Measurements from ENCODE around the gene JAM2. TPM values are rescaled to one million over a fixed set of nuclear protein-coding genes. Genes with fewer than 3 reads are reported as not detected.
"Not testable (repeated sequence)": the region's sequence is repeated elsewhere in the genome, so short reads cannot be mapped to it uniquely, and the experiment has no call there.

JAM2 gene
- total and polyA plus RNA-seq, 2 of the 4 experiments (the other 2 are of a cell fraction), result 0.72 to 2.1 TPM

- H3K36me3 ChIP-seq (ENCODE audit: control insufficient read depth, insufficient read depth, low read length); H3K9ac ChIP-seq (ENCODE audit: low read depth, low read length); H3K4me2 ChIP-seq (ENCODE audit: low read depth, low read length); H3K23ac ChIP-seq (ENCODE audit: low read depth, low read length); dilution Hi-C loops (cut with HindIII; ENCODE audit: low sequenced_read_pairs, unreplicated experiment); DNase-seq; H2BK5ac ChIP-seq (ENCODE audit: low read depth, low read length, poor library complexity, severe bottlenecking); H3K79me1 ChIP-seq (ENCODE audit: low read depth in 1 of 2, low read length in 2 of 2); intact Hi-C loops (cut with micrococcal nuclease); H2AK5ac ChIP-seq (ENCODE audit: low read depth, low read length); H3K27ac ChIP-seq (ENCODE audit: insufficient read depth, low read length); ATAC-seq (ENCODE audit: low read depth); H4K91ac ChIP-seq (ENCODE audit: insufficient read depth, low read depth, low read length); H3K14ac ChIP-seq (replicated peaks; ENCODE audit: low read depth, low read length); H2AK9ac ChIP-seq (replicated peaks; ENCODE audit: low read depth, low read length, poor library complexity); CTCF ChIA-PET; H2BK120ac ChIP-seq (ENCODE audit: low read depth, low read length); H4K5ac ChIP-seq (ENCODE audit: low read depth, low read length); H3K9me1 ChIP-seq (ENCODE audit: insufficient read depth, low read length); H3K9me3 ChIP-seq (ENCODE audit: control insufficient read depth, insufficient read depth, low read length); H3K4ac ChIP-seq (ENCODE audit: low read depth, low read length); H3K18ac ChIP-seq (ENCODE audit: low read depth, low read length); H3K4me1 ChIP-seq (ENCODE audit: control insufficient read depth, insufficient read depth, low read length); in situ Hi-C loops (cut with MboI; ENCODE audit: low sequenced_read_pairs); H4K8ac ChIP-seq (ENCODE audit: low read depth in 2 of 2, low read length in 2 of 2); H2BK20ac ChIP-seq (ENCODE audit: low read depth, low read length); H3K27me3 ChIP-seq (ENCODE audit: control insufficient read depth, insufficient read depth, low read length); H2AFZ ChIP-seq (replicated peaks; ENCODE audit: low read length, poor library complexity); H2BK15ac ChIP-seq (ENCODE audit: low read depth, low read length); H3K4me3 ChIP-seq (ENCODE audit: insufficient read depth, low read depth, low read length); H4K20me1 ChIP-seq (ENCODE audit: insufficient read depth, low read length); BruUV-seq (replicated peaks); POLR2A ChIA-PET (ENCODE audit: unreplicated experiment); H3K56ac ChIP-seq (ENCODE audit: extremely low read depth, insufficient read depth, low read length): not testable (repeated sequence)
- no CpG with 5 or more reads among the region's 36 CpGs for WGBS, 2 experiments (ENCODE audit: extremely low coverage in 2 of 2, insufficient read length in 1 of 2)
Observed at GRCh38 chr21:25695461-25695860, 56.4 kb downstream of the JAM2 start.
